ENCODE data around the gene USP28. TPM values are rescaled to one million over a fixed set of nuclear protein-coding genes. Genes with fewer than 3 reads are reported as not detected.

The USP28 gene
- total RNA-seq, 1 donor from 2014 or later, result 14.2 TPM

- Histone ChIP-seq H3K36me3 (peaks cover 19% of the 10 kb centered on the region), H3K4me2 (no peak overlapping the region), H4K20me1 (ENCODE audit: low read depth) (peaks cover 3% of the 10 kb centered on the region), H3F3A (ENCODE audit: low read depth) (no peaks in the 10 kb centered on the region), H3K4me3 (no peak overlapping the region), H3K79me2 (ENCODE audit: low read depth) (peaks cover 20% of the 10 kb centered on the region), H3K27me3 (no peaks in the 10 kb centered on the region), H3K9ac (no peak overlapping the region), H3K4me1 (no peaks in the 10 kb centered on the region), H3K9me3 (ENCODE audit: low read depth) (no peaks in the 10 kb centered on the region), H3K27ac (no peak overlapping the region), H2AFZ (replicated peaks) (no peak overlapping the region)
- DNase-seq (ENCODE audit: low spot score), result no peak
- H3K4me1 Mint-ChIP-seq, result no peaks in the 10 kb centered on the region
- no peak overlapping the region for H3K27ac Mint-ChIP-seq
- H3K4me3 Mint-ChIP-seq, result no peak overlapping the region
- peaks cover 3% of the 10 kb centered on the region for H3K9me3 Mint-ChIP-seq
- no peaks in the 10 kb centered on the region for H3K27me3 Mint-ChIP-seq (ENCODE audit: insufficient read depth, low read depth)
- H3K36me3 Mint-ChIP-seq, result peaks cover 40% of the 10 kb centered on the region
- TF ChIP-seq EZH2 (IDR thresholded peaks at IDR 0.05) (no peak), EZH2phosphoT487 (IDR thresholded peaks at IDR 0.05) (no peak), CTCF (IDR thresholded peaks at IDR 0.05) (no peak)
Observed at GRCh38 chr11:113760241-113760640, 115.1 kb downstream of the USP28 start.

GRCh38 chr11:113752932-113753331 lies 122.4 kb downstream of the USP28 start:
- no peaks in the 10 kb centered on the region for H3K27me3 ChIP-seq
- Mint-ChIP-seq H3K9me3 (no peaks in the 10 kb centered on the region), H3K36me3 (peaks cover 20% of the 10 kb centered on the region), H3K27ac (no peak overlapping the region), H3K4me3 (no peak overlapping the region), H3K4me1 (no peaks in the 10 kb centered on the region), H3K27me3 (ENCODE audit: insufficient read depth, low read depth) (no peaks in the 10 kb centered on the region)
- H3K27ac ChIP-seq, result no peak overlapping the region
- no peaks in the 10 kb centered on the region for H3K9me3 ChIP-seq (ENCODE audit: low read depth)
- H3K4me3 ChIP-seq, result no peak overlapping the region
- H2AFZ ChIP-seq (replicated peaks), result no peak overlapping the region
- no peaks in the 10 kb centered on the region for H3F3A ChIP-seq (ENCODE audit: low read depth)
- no peak for DNase-seq (ENCODE audit: low spot score)
- peaks cover 3% of the 10 kb centered on the region for H4K20me1 ChIP-seq (ENCODE audit: low read depth)
- H3K36me3 ChIP-seq, result peaks cover 14% of the 10 kb centered on the region
- no peak overlapping the region for H3K9ac ChIP-seq
- no peak overlapping the region for H3K4me2 ChIP-seq
- TF ChIP-seq CTCF (IDR thresholded peaks at IDR 0.05) (no peak), EZH2 (IDR thresholded peaks at IDR 0.05) (no peak), EZH2phosphoT487 (IDR thresholded peaks at IDR 0.05) (no peak)
- no peaks in the 10 kb centered on the region for H3K79me2 ChIP-seq (ENCODE audit: low read depth)
- no peaks in the 10 kb centered on the region for H3K4me1 ChIP-seq

Small RNAs within 50 kb of the gene (small RNA-seq; reads per million reads assigned to genes)
- not detected for gene LRRC37A13P
- gene RNU6-1107P, result not detected
- gene RPS29P19, result not detected

Other genes with a start within 250 kb of the USP28 start
- 0.74 TPM in 1 of 2 replicates, not detected in the other for gene TMPRSS5, start 169.3 kb downstream of the USP28 start, total RNA-seq (ENCODE audit: low replicate concordance)
- 30.6 and 35.7 TPM in 2 replicates for gene ZW10, start 101.9 kb downstream of the USP28 start, total RNA-seq (ENCODE audit: low replicate concordance)
- gene CLDN25, start 95.8 kb downstream of the USP28 start, total RNA-seq (ENCODE audit: low replicate concordance), result not detected in 2 replicates
- gene HTR3B, start 29.2 kb upstream of the USP28 start, total RNA-seq (ENCODE audit: low replicate concordance), result not detected in 2 replicates
- gene HTR3A, start 99.5 kb upstream of the USP28 start, total RNA-seq (ENCODE audit: low replicate concordance), result 0.19 TPM in 1 of 2 replicates, not detected in the other
- 17.7 and 29.7 TPM in 2 replicates for gene ZBTB16, start 184.1 kb upstream of the USP28 start, total RNA-seq (ENCODE audit: low replicate concordance)